ENCODE measurements around the gene CD72.

The CD72 gene

GRCh38 chr9:35569206-35569605 is 49.0 kb downstream of the CD72 start:
- H3K36me3 ChIP-seq (ENCODE audit: control insufficient read depth in 4 of 4, insufficient read depth in 4 of 4, low read length in 3 of 4) = no peaks in the 10 kb centered on the region
- H3K27ac ChIP-seq (ENCODE audit: insufficient read depth in 1 of 2, low read depth in 1 of 2, low read length in 2 of 2, poor library complexity in 1 of 2, severe bottlenecking in 2 of 2) = no peak overlapping the region
- ChIA-PET POLR2A (interaction anchor here (0.5 kb wide), 1 partner anchor 88 kb away, joined by 3 read pairs; no protein-coding TSS in a partner anchor), CTCF (interaction anchor here (1.0 to 1.3 kb wide), 2 partner anchors 15 to 20 kb away, joined by 3 read pairs; no protein-coding TSS in a partner anchor)
- WGBS (ENCODE audit: insufficient coverage) = 98% methylated on average over 5 of the region's 5 CpGs
- DNase-seq = no peak
- no peaks in the 10 kb centered on the region for H3K9me3 ChIP-seq (ENCODE audit: control extremely low read depth in 1 of 5, control insufficient read depth in 4 of 5, insufficient read depth in 2 of 5, low read depth in 1 of 5, low read length in 4 of 5)
- peaks cover 0 to 7% (median 3%) of the 10 kb centered on the region in 4 experiments for H3K4me1 ChIP-seq (ENCODE audit: control extremely low read depth in 1 of 4, control insufficient read depth in 4 of 4, insufficient read depth in 4 of 4, low read length in 3 of 4)
- H3K27me3 ChIP-seq (replicated peaks in 2 of 5; ENCODE audit: control insufficient read depth in 4 of 5, insufficient read depth in 5 of 5, low read length in 4 of 5) = no peaks in the 10 kb centered on the region
- H3K4me3 ChIP-seq (ENCODE audit: control insufficient read depth in 1 of 7, extremely low read depth in 1 of 7, insufficient read depth in 4 of 7, low read depth in 2 of 7, low read length in 6 of 7) = no peak overlapping the region

DNA sequence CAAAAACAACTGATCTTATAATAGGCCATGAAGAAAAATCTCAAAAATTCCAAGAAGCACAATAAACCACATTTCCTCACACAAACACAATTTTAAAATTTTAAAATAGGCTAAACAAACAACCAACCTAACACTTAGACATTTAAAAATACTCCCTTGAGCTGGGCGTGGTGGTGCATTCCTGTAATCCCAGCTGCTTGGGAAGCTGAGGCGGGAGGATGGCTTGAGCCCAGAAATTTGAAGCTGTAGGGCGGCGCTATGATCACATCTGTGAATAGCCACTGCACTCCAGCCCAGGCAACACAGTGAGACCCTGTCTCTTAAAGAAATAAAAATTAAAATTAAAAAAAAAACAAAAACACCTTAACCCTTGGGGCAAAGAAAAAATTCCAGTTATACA is 50.0 kb downstream of the CD72 start:
- 100% methylated on average over 4 of the region's 4 CpGs for WGBS (ENCODE audit: insufficient coverage)
- Histone ChIP-seq H3K9me3 (ENCODE audit: control extremely low read depth in 1 of 5, control insufficient read depth in 4 of 5, insufficient read depth in 2 of 5, low read depth in 1 of 5, low read length in 4 of 5) (no peaks in the 10 kb centered on the region), H3K27ac (ENCODE audit: insufficient read depth in 1 of 2, low read depth in 1 of 2, low read length in 2 of 2, poor library complexity in 1 of 2, severe bottlenecking in 2 of 2) (no peak overlapping the region), H3K27me3 (replicated peaks in 2 of 5; ENCODE audit: control insufficient read depth in 4 of 5, insufficient read depth in 5 of 5, low read length in 4 of 5) (no peaks in the 10 kb centered on the region), H3K36me3 (ENCODE audit: control insufficient read depth in 4 of 4, insufficient read depth in 4 of 4, low read length in 3 of 4) (peaks cover 0 to 3% (median 0%) of the 10 kb centered on the region in 4 experiments), H3K4me1 (ENCODE audit: control extremely low read depth in 1 of 4, control insufficient read depth in 4 of 4, insufficient read depth in 4 of 4, low read length in 3 of 4) (peaks cover 0 to 17% (median 9%) of the 10 kb centered on the region in 4 experiments), H3K4me3 (ENCODE audit: control insufficient read depth in 1 of 7, extremely low read depth in 1 of 7, insufficient read depth in 4 of 7, low read depth in 2 of 7, low read length in 6 of 7) (no peak overlapping the region)
- no peak for DNase-seq
- ChIA-PET CTCF (no interaction called here), POLR2A (no interaction called here)

GRCh38 chr9:35566417-35566816 is 51.8 kb downstream of the CD72 start:
- Histone ChIP-seq H3K27me3 (replicated peaks in 2 of 5; ENCODE audit: control insufficient read depth in 4 of 5, insufficient read depth in 5 of 5, low read length in 4 of 5) (no peaks in the 10 kb centered on the region), H3K4me1 (ENCODE audit: control extremely low read depth in 1 of 4, control insufficient read depth in 4 of 4, insufficient read depth in 4 of 4, low read length in 3 of 4) (peaks cover 0 to 18% (median 10%) of the 10 kb centered on the region in 4 experiments), H3K36me3 (ENCODE audit: control insufficient read depth in 4 of 4, insufficient read depth in 4 of 4, low read length in 3 of 4) (peaks cover 0 to 10% (median 4%) of the 10 kb centered on the region in 4 experiments), H3K27ac (ENCODE audit: insufficient read depth in 1 of 2, low read depth in 1 of 2, low read length in 2 of 2, poor library complexity in 1 of 2, severe bottlenecking in 2 of 2) (no peak overlapping the region), H3K9me3 (ENCODE audit: control extremely low read depth in 1 of 5, control insufficient read depth in 4 of 5, insufficient read depth in 2 of 5, low read depth in 1 of 5, low read length in 4 of 5) (no peaks in the 10 kb centered on the region), H3K4me3 (ENCODE audit: control insufficient read depth in 1 of 7, extremely low read depth in 1 of 7, insufficient read depth in 4 of 7, low read depth in 2 of 7, low read length in 6 of 7) (no peak overlapping the region)
- DNase-seq = peak in 1 of 3 donors; percentile 19
- POLR2A ChIA-PET = no interaction called here
- WGBS (ENCODE audit: insufficient coverage) = 100% methylated on average over 1 of the region's 2 CpGs
- CTCF ChIA-PET = interaction anchor here (1.0 to 2.6 kb wide), 4 partner anchors 10 to 86 kb away, joined by 3 to 11 read pairs (median 4); no protein-coding TSS in a partner anchor

GRCh38 chr9:35564658-35565061 is 53.6 kb downstream of the CD72 start:
- peaks cover 0 to 18% (median 10%) of the 10 kb centered on the region in 4 experiments for H3K36me3 ChIP-seq (ENCODE audit: control insufficient read depth in 4 of 4, insufficient read depth in 4 of 4, low read length in 3 of 4)
- no peak overlapping the region for H3K27ac ChIP-seq (ENCODE audit: insufficient read depth in 1 of 2, low read depth in 1 of 2, low read length in 2 of 2, poor library complexity in 1 of 2, severe bottlenecking in 2 of 2)
- ChIA-PET CTCF (interaction anchor here (2.6 kb wide), 1 partner anchor 12 kb away, joined by 11 read pairs; no protein-coding TSS in a partner anchor), POLR2A (no interaction called here)
- no peaks in the 10 kb centered on the region for H3K9me3 ChIP-seq (ENCODE audit: control extremely low read depth in 1 of 5, control insufficient read depth in 4 of 5, insufficient read depth in 2 of 5, low read depth in 1 of 5, low read length in 4 of 5)
- no peaks in the 10 kb centered on the region for H3K27me3 ChIP-seq (replicated peaks in 2 of 5; ENCODE audit: control insufficient read depth in 4 of 5, insufficient read depth in 5 of 5, low read length in 4 of 5)
- peaks cover 0 to 12% (median 9%) of the 10 kb centered on the region in 4 experiments for H3K4me1 ChIP-seq (ENCODE audit: control extremely low read depth in 1 of 4, control insufficient read depth in 4 of 4, insufficient read depth in 4 of 4, low read length in 3 of 4)
- H3K4me3 ChIP-seq (ENCODE audit: control insufficient read depth in 1 of 7, extremely low read depth in 1 of 7, insufficient read depth in 4 of 7, low read depth in 2 of 7, low read length in 6 of 7) = no peak overlapping the region
- 100% methylated on average over 3 of the region's 7 CpGs for WGBS (ENCODE audit: insufficient coverage)
- DNase-seq = no peak

GRCh38 chr9:35563791-35564197 is 54.4 kb downstream of the CD72 start:
- H3K36me3 ChIP-seq (ENCODE audit: control insufficient read depth in 4 of 4, insufficient read depth in 4 of 4, low read length in 3 of 4) = peaks cover 0 to 18% (median 14%) of the 10 kb centered on the region in 4 experiments
- no peaks in the 10 kb centered on the region for H3K27me3 ChIP-seq (replicated peaks in 2 of 5; ENCODE audit: control insufficient read depth in 4 of 5, insufficient read depth in 5 of 5, low read length in 4 of 5)
- H3K9me3 ChIP-seq (ENCODE audit: control extremely low read depth in 1 of 5, control insufficient read depth in 4 of 5, insufficient read depth in 2 of 5, low read depth in 1 of 5, low read length in 4 of 5) = no peaks in the 10 kb centered on the region
- peaks cover 0 to 16% (median 8%) of the 10 kb centered on the region in 4 experiments for H3K4me1 ChIP-seq (ENCODE audit: control extremely low read depth in 1 of 4, control insufficient read depth in 4 of 4, insufficient read depth in 4 of 4, low read length in 3 of 4)
- no peak for DNase-seq
- POLR2A ChIA-PET = no interaction called here
- H3K4me3 ChIP-seq (ENCODE audit: control insufficient read depth in 1 of 7, extremely low read depth in 1 of 7, insufficient read depth in 4 of 7, low read depth in 2 of 7, low read length in 6 of 7) = no peak overlapping the region
- 86% methylated on average over 11 of the region's 14 CpGs for WGBS (ENCODE audit: insufficient coverage)
- CTCF ChIA-PET = interaction anchor here (1.4 to 2.4 kb wide), 3 partner anchors 11 to 80 kb away, joined by 3 to 12 read pairs (median 3); no protein-coding TSS in a partner anchor
- H3K27ac ChIP-seq (ENCODE audit: insufficient read depth in 1 of 2, low read depth in 1 of 2, low read length in 2 of 2, poor library complexity in 1 of 2, severe bottlenecking in 2 of 2) = no peak overlapping the region

GRCh38 chr9:35562895-35563780 is 55.1 kb downstream of the CD72 start:
- peaks cover 0 to 16% (median 8%) of the 10 kb centered on the region in 4 experiments for H3K4me1 ChIP-seq (ENCODE audit: control extremely low read depth in 1 of 4, control insufficient read depth in 4 of 4, insufficient read depth in 4 of 4, low read length in 3 of 4)
- H3K27ac ChIP-seq (ENCODE audit: insufficient read depth in 1 of 2, low read depth in 1 of 2, low read length in 2 of 2, poor library complexity in 1 of 2, severe bottlenecking in 2 of 2) = no peak overlapping the region
- no peaks in the 10 kb centered on the region for H3K27me3 ChIP-seq (replicated peaks in 2 of 5; ENCODE audit: control insufficient read depth in 4 of 5, insufficient read depth in 5 of 5, low read length in 4 of 5)
- CTCF ChIA-PET = interaction anchor here (0.9 to 2.4 kb wide), 5 partner anchors 11 to 87 kb away, joined by 3 to 12 read pairs (median 3); no protein-coding TSS in a partner anchor
- no peaks in the 10 kb centered on the region for H3K9me3 ChIP-seq (ENCODE audit: control extremely low read depth in 1 of 5, control insufficient read depth in 4 of 5, insufficient read depth in 2 of 5, low read depth in 1 of 5, low read length in 4 of 5)
- POLR2A ChIA-PET = interaction anchor here (0.6 kb wide), 1 partner anchor 89 kb away, joined by 3 read pairs; no protein-coding TSS in a partner anchor
- peak in 2 of 3 donors; percentile 39 to 48 for DNase-seq
- peaks cover 0 to 25% (median 17%) of the 10 kb centered on the region in 4 experiments for H3K36me3 ChIP-seq (ENCODE audit: control insufficient read depth in 4 of 4, insufficient read depth in 4 of 4, low read length in 3 of 4)
- no peak overlapping the region for H3K4me3 ChIP-seq (ENCODE audit: control insufficient read depth in 1 of 7, extremely low read depth in 1 of 7, insufficient read depth in 4 of 7, low read depth in 2 of 7, low read length in 6 of 7)
- 95% methylated on average over 16 of the region's 20 CpGs for WGBS (ENCODE audit: insufficient coverage)
